ENCODE measurements around the gene P4HA2.

DNA sequence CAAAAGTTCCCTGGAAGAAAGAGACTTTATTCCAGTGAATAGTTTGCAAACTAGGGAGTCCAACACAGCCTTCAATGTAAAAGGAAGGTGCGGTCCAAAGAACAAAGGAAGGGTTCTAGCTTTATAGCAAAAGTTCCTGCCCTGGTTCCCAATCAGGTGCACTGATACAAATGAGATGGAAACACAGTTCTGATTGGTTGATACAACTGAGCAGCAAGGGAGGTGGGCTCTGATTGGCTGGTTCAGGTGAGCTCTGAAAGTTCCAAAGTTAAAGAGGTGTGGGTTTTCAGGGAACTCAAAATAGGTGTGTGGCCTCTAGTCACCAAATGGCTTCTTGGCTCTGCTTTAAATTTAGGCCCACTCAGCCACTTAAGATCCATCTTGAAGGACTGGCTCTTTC lies 43.1 kb downstream of the P4HA2 start:
- no peak for TF ChIP-seq RARB (CRISPR knock-in tag; IDR thresholded peaks at IDR 0.05)
- TF ChIP-seq ARNTL (CRISPR knock-in tag; IDR thresholded peaks at IDR 0.05; ENCODE audit: borderline replicate concordance, low read depth): no peak
- TF ChIP-seq, protein P1, sequence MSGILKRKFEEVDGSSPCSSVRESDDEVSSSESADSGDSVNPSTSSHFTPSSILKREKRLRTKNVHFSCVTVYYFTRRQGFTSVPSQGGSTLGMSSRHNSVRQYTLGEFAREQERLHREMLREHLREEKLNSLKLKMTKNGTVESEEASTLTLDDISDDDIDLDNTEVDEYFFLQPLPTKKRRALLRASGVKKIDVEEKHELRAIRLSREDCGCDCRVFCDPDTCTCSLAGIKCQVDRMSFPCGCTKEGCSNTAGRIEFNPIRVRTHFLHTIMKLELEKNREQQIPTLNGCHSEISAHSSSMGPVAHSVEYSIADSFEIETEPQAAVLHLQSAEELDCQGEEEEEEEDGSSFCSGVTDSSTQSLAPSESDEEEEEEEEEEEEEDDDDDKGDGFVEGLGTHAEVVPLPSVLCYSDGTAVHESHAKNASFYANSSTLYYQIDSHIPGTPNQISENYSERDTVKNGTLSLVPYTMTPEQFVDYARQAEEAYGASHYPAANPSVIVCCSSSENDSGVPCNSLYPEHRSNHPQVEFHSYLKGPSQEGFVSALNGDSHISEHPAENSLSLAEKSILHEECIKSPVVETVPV (CRISPR knock-in tag; IDR thresholded peaks at IDR 0.05): no peak
- TF ChIP-seq, protein P2, sequence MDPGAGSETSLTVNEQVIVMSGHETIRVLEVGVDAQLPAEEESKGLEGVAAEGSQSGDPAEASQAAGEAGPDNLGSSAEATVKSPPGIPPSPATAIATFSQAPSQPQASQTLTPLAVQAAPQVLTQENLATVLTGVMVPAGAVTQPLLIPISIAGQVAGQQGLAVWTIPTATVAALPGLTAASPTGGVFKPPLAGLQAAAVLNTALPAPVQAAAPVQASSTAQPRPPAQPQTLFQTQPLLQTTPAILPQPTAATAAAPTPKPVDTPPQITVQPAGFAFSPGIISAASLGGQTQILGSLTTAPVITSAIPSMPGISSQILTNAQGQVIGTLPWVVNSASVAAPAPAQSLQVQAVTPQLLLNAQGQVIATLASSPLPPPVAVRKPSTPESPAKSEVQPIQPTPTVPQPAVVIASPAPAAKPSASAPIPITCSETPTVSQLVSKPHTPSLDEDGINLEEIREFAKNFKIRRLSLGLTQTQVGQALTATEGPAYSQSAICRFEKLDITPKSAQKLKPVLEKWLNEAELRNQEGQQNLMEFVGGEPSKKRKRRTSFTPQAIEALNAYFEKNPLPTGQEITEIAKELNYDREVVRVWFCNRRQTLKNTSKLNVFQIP (CRISPR knock-in tag; IDR thresholded peaks at IDR 0.05; ENCODE audit: borderline replicate concordance, low read depth): no peak
- TF ChIP-seq, protein P3, sequence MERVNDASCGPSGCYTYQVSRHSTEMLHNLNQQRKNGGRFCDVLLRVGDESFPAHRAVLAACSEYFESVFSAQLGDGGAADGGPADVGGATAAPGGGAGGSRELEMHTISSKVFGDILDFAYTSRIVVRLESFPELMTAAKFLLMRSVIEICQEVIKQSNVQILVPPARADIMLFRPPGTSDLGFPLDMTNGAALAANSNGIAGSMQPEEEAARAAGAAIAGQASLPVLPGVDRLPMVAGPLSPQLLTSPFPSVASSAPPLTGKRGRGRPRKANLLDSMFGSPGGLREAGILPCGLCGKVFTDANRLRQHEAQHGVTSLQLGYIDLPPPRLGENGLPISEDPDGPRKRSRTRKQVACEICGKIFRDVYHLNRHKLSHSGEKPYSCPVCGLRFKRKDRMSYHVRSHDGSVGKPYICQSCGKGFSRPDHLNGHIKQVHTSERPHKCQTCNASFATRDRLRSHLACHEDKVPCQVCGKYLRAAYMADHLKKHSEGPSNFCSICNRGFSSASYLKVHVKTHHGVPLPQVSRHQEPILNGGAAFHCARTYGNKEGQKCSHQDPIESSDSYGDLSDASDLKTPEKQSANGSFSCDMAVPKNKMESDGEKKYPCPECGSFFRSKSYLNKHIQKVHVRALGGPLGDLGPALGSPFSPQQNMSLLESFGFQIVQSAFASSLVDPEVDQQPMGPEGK (CRISPR knock-in tag; IDR thresholded peaks at IDR 0.05; ENCODE audit: borderline replicate concordance): no peak
- no peak for TF ChIP-seq ESRRG (CRISPR knock-in tag; IDR thresholded peaks at IDR 0.05)

Data from SK-N-SH treated with all-trans-retinoic acid at 6 μM for 48 hours (cell line).